Naive thymus-derived CD8-positive, alpha-beta T cell (primary cell): ENCODE results near the gene DMRT2. TPM values are rescaled to one million over a fixed set of nuclear protein-coding genes. Genes with fewer than 3 reads are reported as not detected.

ENCODE experiments used
- ATAC-seq, 2 donors: fragments of 150-1000 bp; cut with Tn5 transposase in 1 of 2; sonication (Bioruptor Pico), chemical (Tn5 transposase) in 1 of 2; 1 replicate in 1 of 2; 2 replicates in 1 of 2; pipeline ENCODE4 v1.10.0; 2021; ENCODE audit warnings: mild to moderate bottlenecking in 2 of 2, moderate library complexity in 2 of 2
- POLR2A ChIA-PET: fragments of 350-600 bp; sonication (Branson Sonifier 250); formaldehyde crosslinking; loops from one replicate; lab custom pipeline; 2021; ENCODE audit warnings: antibody characterized with exemption; lab: Charles Lee
- DNase-seq, 10 donors: peaks; one replicate each; pipeline versions ENCODE4 v3.0.0 to v3.0.0-alpha.2; 2020 to 2022
- H3K27ac Mint-ChIP-seq, 10 donors: one replicate each; pipeline ENCODE4 v1.8.0; 2020 to 2022; ENCODE audit warnings: mild to moderate bottlenecking in 10 of 10, mixed read lengths in 10 of 10, moderate library complexity in 4 of 10, inconsistent platforms in 1 of 10
- H3K27me3 Mint-ChIP-seq, 5 donors: one replicate each; pipeline ENCODE4 v1.8.0; 2021 to 2022; ENCODE audit warnings: mixed read lengths in 5 of 5
- H3K36me3 Mint-ChIP-seq, 3 donors: one replicate each; pipeline ENCODE4 v1.8.0; 2020 to 2022; ENCODE audit warnings: mixed read lengths in 3 of 3, mild to moderate bottlenecking in 2 of 3, inconsistent platforms in 1 of 3
- H3K4me1 Mint-ChIP-seq, 4 donors: one replicate each; pipeline ENCODE4 v1.8.0; 2021 to 2022; ENCODE audit warnings: mixed read lengths in 4 of 4
- H3K4me3 Mint-ChIP-seq, 10 donors: one replicate each; pipeline ENCODE4 v1.8.0; 2020 to 2022; ENCODE audit warnings: mild to moderate bottlenecking in 10 of 10, mixed read lengths in 10 of 10, moderate library complexity in 6 of 10, inconsistent platforms in 1 of 10
- H3K9me3 Mint-ChIP-seq, 9 donors: one replicate each; pipeline ENCODE4 v1.8.0; 2020 to 2022; ENCODE audit warnings: mixed read lengths in 9 of 9, mild to moderate bottlenecking in 3 of 9, inconsistent platforms in 1 of 9, moderate library complexity in 1 of 9
- polyA plus RNA-seq, 3 donors: library from polyadenylated mRNA; unstranded; fragments of 300-500 nt; fragmentation: Illumina TruSeq; gene quantifications; one replicate each; pipeline ENCODE4 v1.2.3, GENCODE V29; 2021
- total RNA-seq, 8 experiments: library from RNA in 2 of 8; stranded (reverse) in 2 of 8; gene quantifications; one replicate each; pipeline ENCODE4 v1.2.3 and lab custom pipeline; 2021 to 2026

The DMRT2 gene
- total and polyA plus RNA-seq, 5 experiments from 2014 or later: not detected

DNA sequence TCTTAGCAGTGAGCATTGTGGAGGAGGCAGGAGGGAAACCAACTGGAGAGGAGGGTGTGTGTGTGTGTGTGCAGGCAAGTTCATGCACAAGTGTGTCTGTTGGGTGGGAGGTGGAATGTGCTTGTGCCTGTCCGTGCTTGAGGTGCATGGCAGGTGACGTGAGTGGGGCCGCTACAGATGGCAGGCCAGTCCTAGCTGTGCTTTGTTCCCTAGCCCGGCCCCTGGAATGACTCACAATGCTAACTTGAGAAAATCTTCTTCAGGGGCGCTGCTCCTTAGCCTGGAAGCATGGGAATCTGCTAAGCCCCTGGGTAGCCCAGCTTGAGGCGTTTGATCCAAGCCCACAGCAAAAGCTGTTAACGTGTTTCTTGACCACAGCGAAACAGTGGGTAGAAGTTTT, 25.0 kb upstream of the DMRT2 start:
- H3K36me3 Mint-ChIP-seq: peaks cover 0 to 11% (median 6%) of the 10 kb centered on the region in 3 donors
- H3K9me3 Mint-ChIP-seq: peaks cover 0 to 19% (median 3%) of the 10 kb centered on the region in 9 donors
- H3K4me3 Mint-ChIP-seq: no peak overlapping the region
- POLR2A ChIA-PET: no interaction called here
- ATAC-seq (no peak), DNase-seq (no peak)
- peaks cover 17 to 64% (median 35%) of the 10 kb centered on the region in 5 donors for H3K27me3 Mint-ChIP-seq
- no peak overlapping the region for H3K27ac Mint-ChIP-seq
- H3K4me1 Mint-ChIP-seq: no peaks in the 10 kb centered on the region

GRCh38 chr9:1026219-1026618, 23.9 kb upstream of the DMRT2 start:
- Mint-ChIP-seq H3K27me3 (peaks cover 16 to 61% (median 32%) of the 10 kb centered on the region in 5 donors), H3K27ac (no peak overlapping the region), H3K4me1 (no peaks in the 10 kb centered on the region), H3K4me3 (no peak overlapping the region), H3K9me3 (peaks cover 0 to 19% (median 3%) of the 10 kb centered on the region in 9 donors), H3K36me3 (peaks cover 0 to 11% (median 6%) of the 10 kb centered on the region in 3 donors)
- DNase-seq: no peak
- no peak for ATAC-seq
- POLR2A ChIA-PET: no interaction called here

GRCh38 chr9:1028501-1029190, 21.5 kb upstream of the DMRT2 start:
- Mint-ChIP-seq H3K36me3 (peaks cover 0 to 5% (median 0%) of the 10 kb centered on the region in 3 donors), H3K9me3 (peaks cover 0 to 6% (median 3%) of the 10 kb centered on the region in 9 donors), H3K27ac (peak overlapping the region in 1 of 10 donors; percentile 1), H3K4me3 (no peak overlapping the region), H3K4me1 (no peaks in the 10 kb centered on the region), H3K27me3 (peaks cover 21 to 70% (median 32%) of the 10 kb centered on the region in 5 donors)
- ATAC-seq: no peak
- DNase-seq: no peak
- POLR2A ChIA-PET: no interaction called here

DNA sequence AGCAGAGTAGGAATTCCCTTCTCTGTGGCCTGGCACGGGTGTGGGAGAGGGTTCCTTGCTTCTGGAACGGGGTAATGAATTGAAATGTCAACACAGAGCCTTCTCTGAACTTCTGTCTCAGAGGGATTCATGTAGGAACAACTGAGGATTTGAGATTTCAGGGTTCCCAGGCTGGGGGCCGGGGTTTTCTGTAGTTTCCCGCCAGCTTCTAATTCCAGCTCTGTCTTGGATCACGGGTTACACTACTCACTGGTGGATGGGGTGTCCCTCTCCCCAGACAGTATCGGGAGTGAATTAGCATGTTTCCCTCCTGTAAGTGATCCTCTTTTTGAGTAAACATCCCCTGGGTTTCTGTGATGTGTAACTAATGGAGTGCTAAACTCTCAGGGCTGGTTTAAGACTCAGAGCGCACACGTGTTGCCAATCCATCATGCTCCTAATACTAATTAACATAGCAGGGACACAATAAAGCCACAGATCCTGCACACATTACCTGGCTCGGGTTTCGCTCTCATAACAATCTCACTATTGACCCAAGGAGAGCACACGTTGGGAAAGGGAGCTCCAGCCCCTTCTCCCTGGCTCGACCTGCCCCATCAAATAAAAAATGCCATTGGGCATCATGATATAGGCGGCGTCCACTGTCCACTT, 18.1 kb upstream of the DMRT2 start:
- no peaks in the 10 kb centered on the region for H3K4me1 Mint-ChIP-seq
- POLR2A ChIA-PET: no interaction called here
- ATAC-seq: no peak
- H3K36me3 Mint-ChIP-seq: no peaks in the 10 kb centered on the region
- H3K27ac Mint-ChIP-seq: no peak overlapping the region
- H3K9me3 Mint-ChIP-seq: no peaks in the 10 kb centered on the region
- H3K4me3 Mint-ChIP-seq: no peak overlapping the region
- peaks cover 23 to 60% (median 29%) of the 10 kb centered on the region in 5 donors for H3K27me3 Mint-ChIP-seq
- no peak for DNase-seq

- peaks cover 18 to 54% (median 23%) of the 10 kb centered on the region in 5 donors for H3K27me3 Mint-ChIP-seq
- H3K9me3 Mint-ChIP-seq: no peaks in the 10 kb centered on the region
- no peak for ATAC-seq
- no peak overlapping the region for H3K4me3 Mint-ChIP-seq
- no peaks in the 10 kb centered on the region for H3K36me3 Mint-ChIP-seq
- no peaks in the 10 kb centered on the region for H3K4me1 Mint-ChIP-seq
- no peak overlapping the region for H3K27ac Mint-ChIP-seq
- POLR2A ChIA-PET: no interaction called here
- no peak for DNase-seq
Measured at GRCh38 chr9:1034271-1034670, 15.9 kb upstream of the DMRT2 start.

GRCh38 chr9:1039589-1039988, 10.6 kb upstream of the DMRT2 start:
- Mint-ChIP-seq H3K27me3 (peaks cover 34 to 66% (median 51%) of the 10 kb centered on the region in 5 donors), H3K4me3 (no peak overlapping the region), H3K36me3 (peaks cover 0 to 6% (median 0%) of the 10 kb centered on the region in 3 donors), H3K9me3 (peaks cover 0 to 21% (median 2%) of the 10 kb centered on the region in 9 donors), H3K27ac (no peak overlapping the region), H3K4me1 (peaks cover 0 to 14% (median 9%) of the 10 kb centered on the region in 4 donors)
- ATAC-seq (no peak), DNase-seq (no peak)
- POLR2A ChIA-PET: no interaction called here

- no peak overlapping the region for H3K27ac Mint-ChIP-seq
- POLR2A ChIA-PET: no interaction called here
- H3K4me3 Mint-ChIP-seq: peak overlapping the region in 9 of 10 donors; percentile 28 to 68 (median 58)
- H3K4me1 Mint-ChIP-seq: peaks cover 7 to 31% (median 24%) of the 10 kb centered on the region in 4 donors
- H3K27me3 Mint-ChIP-seq: peaks cover 39 to 85% (median 75%) of the 10 kb centered on the region in 5 donors
- DNase-seq (peak in 1 of 10 donors; percentile 18), ATAC-seq (peak; percentile 30 to 51)
- peaks cover 0 to 22% (median 3%) of the 10 kb centered on the region in 9 donors for H3K9me3 Mint-ChIP-seq
- peaks cover 0 to 6% (median 5%) of the 10 kb centered on the region in 3 donors for H3K36me3 Mint-ChIP-seq
Measured at GRCh38 chr9:1042466-1042865, 7.7 kb upstream of the DMRT2 start.

DNA sequence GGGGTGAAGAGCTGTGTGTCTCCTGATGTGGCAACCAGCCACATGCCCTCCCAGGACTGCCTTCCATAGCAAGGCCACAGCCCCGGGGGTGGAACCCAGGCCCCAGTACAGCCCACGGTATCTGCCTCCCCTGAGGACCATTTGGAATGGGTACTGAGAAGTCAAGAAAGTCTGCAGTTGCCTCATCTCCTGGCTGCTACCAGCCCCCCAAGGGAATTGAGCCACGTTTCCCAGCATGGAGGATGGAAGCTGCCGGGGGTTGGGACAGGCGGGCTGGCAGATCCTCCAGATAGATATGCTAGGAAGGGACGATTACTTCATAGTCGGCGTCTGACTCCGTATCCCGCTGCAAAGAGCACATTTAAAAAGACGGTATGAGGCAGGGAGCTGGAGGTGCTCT, 5.5 kb upstream of the DMRT2 start:
- no peak overlapping the region for H3K27ac Mint-ChIP-seq
- peaks cover 18 to 50% (median 44%) of the 10 kb centered on the region in 4 donors for H3K4me1 Mint-ChIP-seq
- H3K9me3 Mint-ChIP-seq: peaks cover 1 to 43% (median 13%) of the 10 kb centered on the region in 9 donors
- ATAC-seq (no peak), DNase-seq (no peak)
- POLR2A ChIA-PET: no interaction called here
- peaks cover 0 to 16% (median 7%) of the 10 kb centered on the region in 3 donors for H3K36me3 Mint-ChIP-seq
- H3K27me3 Mint-ChIP-seq: peaks cover 54 to 95% (median 81%) of the 10 kb centered on the region in 5 donors
- peak overlapping the region in 4 of 10 donors; percentile 18 to 41 (median 36) for H3K4me3 Mint-ChIP-seq

GRCh38 chr9:1046639-1047572, 3.3 kb upstream of the DMRT2 start:
- peak overlapping the region; percentile 76 to 91 (median 88) for H3K4me3 Mint-ChIP-seq
- peak in 1 of 10 donors; percentile 9 for DNase-seq
- H3K4me1 Mint-ChIP-seq: peaks cover 22 to 62% (median 57%) of the 10 kb centered on the region in 4 donors
- H3K27ac Mint-ChIP-seq: no peak overlapping the region
- H3K36me3 Mint-ChIP-seq: peaks cover 0 to 20% (median 10%) of the 10 kb centered on the region in 3 donors
- POLR2A ChIA-PET: no interaction called here
- peaks cover 59 to 92% (median 73%) of the 10 kb centered on the region in 5 donors for H3K27me3 Mint-ChIP-seq
- ATAC-seq: no peak
- H3K9me3 Mint-ChIP-seq: peaks cover 1 to 53% (median 15%) of the 10 kb centered on the region in 9 donors

GRCh38 chr9:1047591-1048230, 2.4 kb upstream of the DMRT2 start:
- Mint-ChIP-seq H3K4me1 (peaks cover 24 to 66% (median 61%) of the 10 kb centered on the region in 4 donors), H3K9me3 (peaks cover 1 to 54% (median 15%) of the 10 kb centered on the region in 9 donors), H3K4me3 (peak overlapping the region; percentile 76 to 91 (median 88)), H3K27me3 (peaks cover 61 to 93% (median 76%) of the 10 kb centered on the region in 5 donors), H3K36me3 (peaks cover 0 to 20% (median 14%) of the 10 kb centered on the region in 3 donors), H3K27ac (peak overlapping the region in 1 of 10 donors; percentile 75)
- DNase-seq: peak in 1 of 10 donors; percentile 21
- peak; percentile 25 to 32 for ATAC-seq
- POLR2A ChIA-PET: no interaction called here

GRCh38 chr9:1048231-1048619, 1.9 kb upstream of the DMRT2 start:
- Mint-ChIP-seq H3K4me3 (peak overlapping the region; percentile 76 to 91 (median 88)), H3K4me1 (peaks cover 25 to 64% (median 63%) of the 10 kb centered on the region in 4 donors), H3K27me3 (peaks cover 63 to 93% (median 73%) of the 10 kb centered on the region in 5 donors), H3K27ac (peak overlapping the region in 1 of 10 donors; percentile 75), H3K36me3 (peaks cover 0 to 20% (median 14%) of the 10 kb centered on the region in 3 donors), H3K9me3 (peaks cover 1 to 54% (median 15%) of the 10 kb centered on the region in 9 donors)
- DNase-seq: peak in 1 of 10 donors; percentile 7
- POLR2A ChIA-PET: no interaction called here
- no peak for ATAC-seq
